GM12891 (cell line): Measurements from ENCODE around the gene TUBB6.

ENCODE experiments used
- POLR2A ChIP-seq: IDR thresholded peaks from 2 replicates; pipeline ENCODE4 v1.6.1; 2011; ENCODE audit warnings: low read depth, low read length, control low read depth
- POLR2AphosphoS5 ChIP-seq: IDR thresholded peaks from 2 replicates; pipeline ENCODE4 v1.6.1; 2011; ENCODE audit warnings: low read depth, low read length, control low read depth
- POU2F2 ChIP-seq: IDR thresholded peaks from 2 replicates; pipeline ENCODE4 v1.6.1; 2011; ENCODE audit warnings: low read depth, mild to moderate bottlenecking, control low read depth, low read length, moderate library complexity
- SPI1 ChIP-seq: IDR thresholded peaks from 2 replicates; pipeline ENCODE4 v1.6.1; 2011; ENCODE audit warnings: low read depth, low read length, control low read depth

DNA sequence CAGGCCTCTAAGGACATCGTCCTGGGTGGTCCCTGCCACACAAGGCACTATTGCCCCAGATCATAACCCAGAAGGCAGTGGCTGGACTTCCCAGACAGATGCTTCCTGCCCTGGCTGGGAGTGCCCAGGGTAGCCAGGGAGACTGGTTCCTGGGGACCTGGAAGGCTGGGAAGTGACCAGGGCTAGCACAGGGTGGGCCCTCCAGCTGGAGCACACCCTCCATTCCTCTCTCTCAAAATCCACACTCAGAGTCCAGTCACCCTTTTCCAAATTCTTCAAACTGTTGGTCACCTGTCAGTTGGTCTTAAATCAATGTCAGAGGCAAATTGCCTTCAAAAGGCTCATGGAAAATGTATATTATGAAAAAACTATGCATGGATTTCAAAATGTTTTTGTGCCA, 11.6 kb upstream of the TUBB6 start:
- no peak for TF ChIP-seq SPI1
- TF ChIP-seq POLR2A, result no peak
- no peak for TF ChIP-seq POLR2AphosphoS5
- no peak for TF ChIP-seq POU2F2
